Measurements from ENCODE around the gene NEK2. TPM values are rescaled to one million over a fixed set of nuclear protein-coding genes. Genes with fewer than 3 reads are reported as not detected.
A peak's percentile ranks its signal among the peaks of the same experiment; 100 is the strongest.

Gene NEK2
- total and polyA plus RNA-seq, 2 of the 13 experiments (the other 11 are each of a cell fraction or from before 2014, with no cell fraction given), result 10.9 to 40.8 TPM

GRCh38 chr1:211675230-211676105 lies at the start of gene NEK2 (continued):
- TF ChIP-seq ZMYM4 (CRISPR knock-in tag; IDR thresholded peaks at IDR 0.05), result peak; percentile 96
- TF ChIP-seq PAF1 (CRISPR knock-in tag; IDR thresholded peaks at IDR 0.05), result no peak
- TF ChIP-seq, protein P1, sequence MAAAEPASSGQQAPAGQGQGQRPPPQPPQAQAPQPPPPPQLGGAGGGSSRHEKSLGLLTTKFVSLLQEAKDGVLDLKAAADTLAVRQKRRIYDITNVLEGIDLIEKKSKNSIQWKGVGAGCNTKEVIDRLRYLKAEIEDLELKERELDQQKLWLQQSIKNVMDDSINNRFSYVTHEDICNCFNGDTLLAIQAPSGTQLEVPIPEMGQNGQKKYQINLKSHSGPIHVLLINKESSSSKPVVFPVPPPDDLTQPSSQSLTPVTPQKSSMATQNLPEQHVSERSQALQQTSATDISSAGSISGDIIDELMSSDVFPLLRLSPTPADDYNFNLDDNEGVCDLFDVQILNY (CRISPR knock-in tag; conservative IDR thresholded peaks at IDR 0.05), result peak; percentile 97
- peak; percentile 72; the same call in 1 of the 2 replicates for TF ChIP-seq TSC22D2 (CRISPR knock-in tag; IDR thresholded peaks at IDR 0.05; ENCODE audit: borderline replicate concordance)
- TF ChIP-seq CSRNP2 (CRISPR knock-in tag; conservative IDR thresholded peaks at IDR 0.05; ENCODE audit: low read depth), result no peak
- TF ChIP-seq HNRNPK (IDR thresholded peaks at IDR 0.05; ENCODE audit: low read depth, low read length, poor library complexity, severe bottlenecking), result no peak
- TF ChIP-seq THAP9 (CRISPR knock-in tag; IDR thresholded peaks at IDR 0.05; ENCODE audit: borderline replicate concordance), result peak; percentile 47; the same call in 1 of the 2 replicates
- TF ChIP-seq, protein P2, sequence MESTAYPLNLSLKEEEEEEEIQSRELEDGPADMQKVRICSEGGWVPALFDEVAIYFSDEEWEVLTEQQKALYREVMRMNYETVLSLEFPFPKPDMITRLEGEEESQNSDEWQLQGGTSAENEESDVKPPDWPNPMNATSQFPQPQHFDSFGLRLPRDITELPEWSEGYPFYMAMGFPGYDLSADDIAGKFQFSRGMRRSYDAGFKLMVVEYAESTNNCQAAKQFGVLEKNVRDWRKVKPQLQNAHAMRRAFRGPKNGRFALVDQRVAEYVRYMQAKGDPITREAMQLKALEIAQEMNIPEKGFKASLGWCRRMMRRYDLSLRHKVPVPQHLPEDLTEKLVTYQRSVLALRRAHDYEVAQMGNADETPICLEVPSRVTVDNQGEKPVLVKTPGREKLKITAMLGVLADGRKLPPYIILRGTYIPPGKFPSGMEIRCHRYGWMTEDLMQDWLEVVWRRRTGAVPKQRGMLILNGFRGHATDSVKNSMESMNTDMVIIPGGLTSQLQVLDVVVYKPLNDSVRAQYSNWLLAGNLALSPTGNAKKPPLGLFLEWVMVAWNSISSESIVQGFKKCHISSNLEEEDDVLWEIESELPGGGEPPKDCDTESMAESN (CRISPR knock-in tag; conservative IDR thresholded peaks at IDR 0.05), result peak; percentile 89
- TF ChIP-seq ZNF841 (CRISPR knock-in tag; IDR thresholded peaks at IDR 0.05; ENCODE audit: borderline replicate concordance), result peak; percentile 55; the same call in 1 of the 2 replicates
- no peak for TF ChIP-seq ETS1 (CRISPR knock-in tag; IDR thresholded peaks at IDR 0.05)
- TF ChIP-seq ZNF350 (CRISPR knock-in tag; IDR thresholded peaks at IDR 0.05; ENCODE audit: borderline replicate concordance, low read depth), result peak; percentile 95
- no peak; the same call in 1 of the 2 replicates for TF ChIP-seq TCF7L2 (IDR thresholded peaks at IDR 0.05; ENCODE audit: low read depth, low read length)
- peak; percentile 92 for TF ChIP-seq ZNF343 (CRISPR knock-in tag; IDR thresholded peaks at IDR 0.05)
- peak; percentile 47; the same call in 1 of the 2 replicates for TF ChIP-seq NFIC (IDR thresholded peaks at IDR 0.05; ENCODE audit: low read length)
- TF ChIP-seq HINFP (CRISPR knock-in tag; IDR thresholded peaks at IDR 0.05; ENCODE audit: low read depth), result 0 out of 2 replicates have a peak, but pooled peaks have one; percentile 5

Data from HepG2 (cell line).